ENCODE data around the gene CCDC148. TPM values are rescaled to one million over a fixed set of nuclear protein-coding genes. Genes with fewer than 3 reads are reported as not detected.
"Not testable (repeated sequence)": the region's sequence is repeated elsewhere in the genome, so short reads cannot be mapped to it uniquely, and the experiment has no call there.

CCDC148 gene
- total and polyA plus RNA-seq, 2 experiments from 2014 or later = 0.64 to 0.86 TPM

DNA sequence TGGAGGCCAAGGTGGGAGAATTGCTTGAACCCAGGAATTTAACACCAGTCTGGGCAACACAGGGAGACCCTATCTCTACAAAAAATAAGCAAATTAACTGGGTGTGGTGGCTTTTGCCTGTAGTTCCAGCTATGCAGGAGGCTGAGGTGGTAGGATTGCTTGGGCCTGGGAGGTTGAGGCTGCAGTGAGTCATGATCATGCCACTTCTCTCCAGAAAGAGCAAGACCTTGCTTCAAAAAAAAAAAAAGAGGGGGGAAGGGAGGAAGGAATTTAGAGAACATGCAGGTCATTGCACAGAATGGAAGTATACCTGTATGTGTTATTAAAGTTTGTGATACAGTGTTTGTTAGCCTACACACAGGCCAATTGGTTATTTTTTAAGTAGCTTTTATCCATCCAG lies 26.0 kb upstream of the CCDC148 start:
- no peak overlapping the region for H3K27ac ChIP-seq

DNA sequence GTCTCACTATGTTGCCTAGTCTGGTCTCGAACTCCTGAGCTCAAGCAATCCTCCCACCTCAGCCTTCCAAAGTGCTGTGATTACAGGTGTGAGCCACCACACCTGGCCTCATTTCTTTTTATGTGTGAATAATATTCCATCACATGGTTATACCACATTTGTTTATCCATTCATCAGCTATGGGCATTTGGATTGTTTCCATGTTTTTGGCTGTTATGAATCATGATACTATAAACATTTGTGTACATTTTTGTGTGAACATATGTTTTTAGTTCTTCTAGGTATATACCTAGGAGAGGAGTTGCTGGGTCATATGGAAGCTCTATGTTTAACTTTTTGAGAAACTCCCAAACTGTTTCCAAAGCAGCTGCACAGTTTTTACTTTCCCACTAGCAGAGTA lies 24.6 kb upstream of the CCDC148 start:
- no peak for DNase-seq
- Histone ChIP-seq H3K4me2 (ENCODE audit: unreplicated experiment) (no peak overlapping the region), H3K4me3 (no peak overlapping the region), H3K4me1 (ENCODE audit: insufficient read depth) (peaks cover 17% of the 10 kb centered on the region), H2AFZ (no peak overlapping the region), H3K27me3 (replicated peaks; ENCODE audit: insufficient read depth) (no peaks in the 10 kb centered on the region), H4K20me1 (ENCODE audit: insufficient read depth) (no peaks in the 10 kb centered on the region), H3K79me2 (ENCODE audit: insufficient read depth) (peaks cover 48% of the 10 kb centered on the region), H3K9ac (no peak overlapping the region), H3K36me3 (ENCODE audit: low read depth) (no peaks in the 10 kb centered on the region), H3K27ac (no peak overlapping the region), H3F3A (ENCODE audit: insufficient read depth) (peaks cover 8% of the 10 kb centered on the region), H3K9me2 (ENCODE audit: insufficient read depth) (no peaks in the 10 kb centered on the region), H3K9me3 (ENCODE audit: low read depth) (no peaks in the 10 kb centered on the region)
- no peak for TF ChIP-seq EZH2phosphoT487 (IDR thresholded peaks at IDR 0.05; ENCODE audit: insufficient read depth, low read depth)
- TF ChIP-seq EZH2 (IDR thresholded peaks at IDR 0.05; ENCODE audit: insufficient read depth, poor library complexity, severe bottlenecking) = no peak
- 94 to 100% methylated on average over 1 of the region's 1 CpG for WGBS, 2 experiments (ENCODE audit: low coverage in 1 of 2, low lambda C conversion rate in 2 of 2, missing lambda C conversion rate in 2 of 2)
- in situ Hi-C loops (cut with MboI) = no loop called here

More for the DNA sequence above, 26.0 kb upstream of the CCDC148 start:
- Histone ChIP-seq H3K9me3 (ENCODE audit: low read depth) (no peaks in the 10 kb centered on the region), H3K9me2 (ENCODE audit: insufficient read depth) (no peaks in the 10 kb centered on the region), H3F3A (ENCODE audit: insufficient read depth) (peaks cover 22% of the 10 kb centered on the region), H3K36me3 (ENCODE audit: low read depth) (no peaks in the 10 kb centered on the region), H3K4me1 (ENCODE audit: insufficient read depth) (peaks cover 32% of the 10 kb centered on the region), H3K4me2 (ENCODE audit: unreplicated experiment) (peak overlapping the region; percentile 10), H3K79me2 (ENCODE audit: insufficient read depth) (peaks cover 58% of the 10 kb centered on the region), H2AFZ (no peak overlapping the region), H3K27me3 (replicated peaks; ENCODE audit: insufficient read depth) (no peaks in the 10 kb centered on the region), H3K9ac (no peak overlapping the region), H4K20me1 (ENCODE audit: insufficient read depth) (no peaks in the 10 kb centered on the region), H3K4me3 (no peak overlapping the region)
- in situ Hi-C loops (cut with MboI) = no loop called here
- no peak for TF ChIP-seq EZH2 (IDR thresholded peaks at IDR 0.05; ENCODE audit: insufficient read depth, poor library complexity, severe bottlenecking)
- no peak for TF ChIP-seq EZH2phosphoT487 (IDR thresholded peaks at IDR 0.05; ENCODE audit: insufficient read depth, low read depth)
- DNase-seq = peak; percentile 20

DNA sequence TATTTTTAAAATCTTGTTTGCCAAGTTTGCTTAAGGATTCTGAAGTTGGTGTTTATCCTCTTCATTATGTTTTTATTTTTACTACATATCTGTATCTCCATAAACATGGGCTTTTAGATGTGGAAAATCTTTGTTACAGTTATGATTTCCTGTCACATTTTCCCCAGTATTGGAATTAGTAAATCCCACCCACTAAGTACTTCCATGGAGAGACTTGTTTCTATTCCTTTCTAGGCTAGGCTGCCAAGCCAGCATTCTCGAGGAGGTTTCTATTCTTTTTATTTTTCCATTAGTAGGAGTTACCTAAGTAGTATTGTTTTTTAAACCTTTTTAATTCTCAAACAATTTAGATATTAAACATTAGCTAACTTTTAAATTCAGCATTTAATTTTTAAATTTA lies 22.3 kb upstream of the CCDC148 start:
- H4K20me1 ChIP-seq (ENCODE audit: insufficient read depth) = no peaks in the 10 kb centered on the region
- H3K4me2 ChIP-seq (ENCODE audit: unreplicated experiment) = no peak overlapping the region
- H2AFZ ChIP-seq = no peak overlapping the region
- no peak for TF ChIP-seq EZH2phosphoT487 (IDR thresholded peaks at IDR 0.05; ENCODE audit: insufficient read depth, low read depth)
- 44 to 64% methylated on average over 1 of the region's 1 CpG for WGBS, 2 experiments (ENCODE audit: low coverage in 1 of 2, low lambda C conversion rate in 2 of 2, missing lambda C conversion rate in 2 of 2)
- H3K9me3 ChIP-seq (ENCODE audit: low read depth) = no peaks in the 10 kb centered on the region
- H3K4me3 ChIP-seq = no peak overlapping the region
- in situ Hi-C loops (cut with MboI) = no loop called here
- H3K79me2 ChIP-seq (ENCODE audit: insufficient read depth) = peaks cover 27% of the 10 kb centered on the region
- no peaks in the 10 kb centered on the region for H3K36me3 ChIP-seq (ENCODE audit: low read depth)
- H3K9me2 ChIP-seq (ENCODE audit: insufficient read depth) = no peaks in the 10 kb centered on the region
- DNase-seq = no peak
- H3K27me3 ChIP-seq (replicated peaks; ENCODE audit: insufficient read depth) = no peaks in the 10 kb centered on the region
- no peak overlapping the region for H3K9ac ChIP-seq
- H3F3A ChIP-seq (ENCODE audit: insufficient read depth) = peaks cover 8% of the 10 kb centered on the region; the same call in 1 of the 2 replicates
- H3K27ac ChIP-seq = no peak overlapping the region
- H3K4me1 ChIP-seq (ENCODE audit: insufficient read depth) = peaks cover 16% of the 10 kb centered on the region

DNA sequence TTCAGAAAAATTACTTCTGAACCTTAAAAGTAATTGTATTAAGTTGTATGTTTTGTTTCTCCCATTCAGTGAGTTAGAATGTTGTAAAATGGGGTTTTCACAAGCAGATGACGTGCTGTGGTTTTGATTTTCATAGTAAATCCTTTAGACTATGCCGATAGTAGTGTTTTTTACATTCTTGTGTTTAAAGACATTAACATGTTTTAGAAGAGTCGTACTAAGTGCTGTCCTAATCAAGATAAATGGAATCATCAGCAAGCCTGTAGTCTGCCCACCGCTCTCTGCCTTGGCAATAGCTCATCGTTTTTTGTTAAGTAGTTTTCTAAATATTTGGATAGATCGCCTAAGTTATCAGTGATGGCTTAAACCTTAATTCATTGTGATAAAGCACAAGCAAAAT lies 21.7 kb upstream of the CCDC148 start:
- WGBS, 2 experiments (ENCODE audit: low coverage in 1 of 2, low lambda C conversion rate in 2 of 2, missing lambda C conversion rate in 2 of 2) = 36 to 41% methylated on average over 6 of the region's 6 CpGs
- Histone ChIP-seq H3K4me2 (ENCODE audit: unreplicated experiment) (peak overlapping the region; percentile 2), H3K9ac (no peak overlapping the region), H3K36me3 (ENCODE audit: low read depth) (no peaks in the 10 kb centered on the region), H3K4me3 (no peak overlapping the region), H3K27ac (no peak overlapping the region), H4K20me1 (ENCODE audit: insufficient read depth) (no peaks in the 10 kb centered on the region), H3K9me2 (ENCODE audit: insufficient read depth) (no peaks in the 10 kb centered on the region), H3K79me2 (ENCODE audit: insufficient read depth) (peaks cover 21% of the 10 kb centered on the region), H3F3A (ENCODE audit: insufficient read depth) (peaks cover 5% of the 10 kb centered on the region; the same call in 1 of the 2 replicates), H3K4me1 (ENCODE audit: insufficient read depth) (peaks cover 16% of the 10 kb centered on the region), H3K27me3 (replicated peaks; ENCODE audit: insufficient read depth) (no peaks in the 10 kb centered on the region), H3K9me3 (ENCODE audit: low read depth) (no peaks in the 10 kb centered on the region), H2AFZ (peak overlapping the region; percentile 32; the same call in 1 of the 2 replicates)
- no peak for TF ChIP-seq EZH2 (IDR thresholded peaks at IDR 0.05; ENCODE audit: insufficient read depth, poor library complexity, severe bottlenecking)
- TF ChIP-seq EZH2phosphoT487 (IDR thresholded peaks at IDR 0.05; ENCODE audit: insufficient read depth, low read depth) = no peak
- no peak for DNase-seq
- in situ Hi-C loops (cut with MboI) = no loop called here

- 62 to 68% methylated on average over 3 of the region's 3 CpGs for WGBS, 2 experiments (ENCODE audit: low coverage in 1 of 2, low lambda C conversion rate in 2 of 2, missing lambda C conversion rate in 2 of 2)
- Histone ChIP-seq H3K4me3 (no peak overlapping the region), H3F3A (ENCODE audit: insufficient read depth) (no peaks in the 10 kb centered on the region), H3K9me2 (ENCODE audit: insufficient read depth) (no peaks in the 10 kb centered on the region), H3K4me1 (ENCODE audit: insufficient read depth) (peaks cover 6% of the 10 kb centered on the region; the same call in 1 of the 2 replicates), H3K27me3 (replicated peaks; ENCODE audit: insufficient read depth) (no peaks in the 10 kb centered on the region), H3K9ac (no peak overlapping the region), H3K9me3 (ENCODE audit: low read depth) (no peaks in the 10 kb centered on the region), H3K27ac (no peak overlapping the region), H3K36me3 (ENCODE audit: low read depth) (no peaks in the 10 kb centered on the region), H3K4me2 (ENCODE audit: unreplicated experiment) (no peak overlapping the region), H2AFZ (no peak overlapping the region), H3K79me2 (ENCODE audit: insufficient read depth) (peaks cover 10% of the 10 kb centered on the region), H4K20me1 (ENCODE audit: insufficient read depth) (no peaks in the 10 kb centered on the region)
- in situ Hi-C loops (cut with MboI) = no loop called here
- DNase-seq = no peak
- no peak for TF ChIP-seq EZH2 (IDR thresholded peaks at IDR 0.05; ENCODE audit: insufficient read depth, poor library complexity, severe bottlenecking)
- no peak for TF ChIP-seq EZH2phosphoT487 (IDR thresholded peaks at IDR 0.05; ENCODE audit: insufficient read depth, low read depth)
These were observed 20.6 kb upstream of the CCDC148 start for GRCh38 chr2:158477202-158477601.

DNA sequence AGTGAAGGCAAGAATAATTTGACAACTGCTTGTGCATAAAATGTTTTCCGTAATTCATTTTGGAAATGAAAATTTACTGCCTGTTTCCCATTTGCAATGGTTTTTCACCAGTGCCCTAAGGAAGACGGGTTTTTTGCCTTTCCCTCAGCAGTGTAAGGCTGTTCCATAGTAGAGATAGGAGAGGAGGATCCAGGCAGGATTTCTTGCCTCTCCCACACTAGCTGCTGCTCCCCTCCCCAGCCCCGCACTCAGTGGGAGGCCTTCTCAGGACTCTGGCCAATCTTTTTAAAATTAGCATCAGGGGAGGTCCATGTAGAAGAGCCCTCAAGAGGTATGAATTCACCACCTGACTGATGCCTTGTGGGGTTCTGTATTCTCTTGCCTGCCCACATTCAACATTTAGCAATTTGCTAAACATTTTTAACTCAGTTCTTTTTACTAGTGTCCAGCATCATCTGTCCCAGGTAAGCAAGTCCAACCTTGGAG lies 18.0 kb upstream of the CCDC148 start:
- not testable (repeated sequence) for H3K9ac ChIP-seq; H3K36me3 ChIP-seq (ENCODE audit: low read depth); H3F3A ChIP-seq (ENCODE audit: insufficient read depth); H3K4me1 ChIP-seq (ENCODE audit: insufficient read depth); H3K27ac ChIP-seq; H3K27me3 ChIP-seq (replicated peaks; ENCODE audit: insufficient read depth); H3K4me3 ChIP-seq; H4K20me1 ChIP-seq (ENCODE audit: insufficient read depth); H3K4me2 ChIP-seq (ENCODE audit: unreplicated experiment); H3K9me3 ChIP-seq (ENCODE audit: low read depth); H2AFZ ChIP-seq; H3K9me2 ChIP-seq (ENCODE audit: insufficient read depth); DNase-seq
- 97 to 100% methylated on average over 3 of the region's 3 CpGs for WGBS, 2 experiments (ENCODE audit: low coverage in 1 of 2, low lambda C conversion rate in 2 of 2, missing lambda C conversion rate in 2 of 2)
- in situ Hi-C loops (cut with MboI) = loop anchor here (25.0 kb wide), 1 partner anchor 437 kb away; no protein-coding TSS in a partner anchor
- H3K79me2 ChIP-seq (ENCODE audit: insufficient read depth) = peaks cover 22% of the 10 kb centered on the region

Measured in GM23248 (cell line).